Upper lobe of left lung (tissue), 4 donors: ENCODE data around the gene MMD.

Experiments used
- POLR2A ChIP-seq, 4 donors: fragments of 450-650 bp; IDR thresholded peaks; one replicate each; pipeline ENCODE4 v1.5.1; 2016 to 2017; ENCODE audit warnings: antibody characterized with exemption in 4 of 4, mild to moderate bottlenecking in 2 of 4
- POLR2AphosphoS5 ChIP-seq, 2 donors: sonication (generic); formaldehyde crosslinking; IDR thresholded peaks; one replicate each; pipeline ENCODE4 v1.5.1; 2017; ENCODE audit warnings: antibody characterized with exemption in 2 of 2
- TF ChIP-seq, protein P1 (sequence below), 6 experiments: fragments of 450-650 bp in 4 of 6; fragments of 200-600 bp in 2 of 6; sonication (generic) in 2 of 6; IDR thresholded peaks; one replicate each; pipeline ENCODE4 v1.5.1; 2016 to 2019; ENCODE audit warnings: antibody characterized with exemption in 6 of 6

GRCh38 chr17:55441544-55441943 lies 19.9 kb upstream of the MMD start:
- TF ChIP-seq, protein P1, sequence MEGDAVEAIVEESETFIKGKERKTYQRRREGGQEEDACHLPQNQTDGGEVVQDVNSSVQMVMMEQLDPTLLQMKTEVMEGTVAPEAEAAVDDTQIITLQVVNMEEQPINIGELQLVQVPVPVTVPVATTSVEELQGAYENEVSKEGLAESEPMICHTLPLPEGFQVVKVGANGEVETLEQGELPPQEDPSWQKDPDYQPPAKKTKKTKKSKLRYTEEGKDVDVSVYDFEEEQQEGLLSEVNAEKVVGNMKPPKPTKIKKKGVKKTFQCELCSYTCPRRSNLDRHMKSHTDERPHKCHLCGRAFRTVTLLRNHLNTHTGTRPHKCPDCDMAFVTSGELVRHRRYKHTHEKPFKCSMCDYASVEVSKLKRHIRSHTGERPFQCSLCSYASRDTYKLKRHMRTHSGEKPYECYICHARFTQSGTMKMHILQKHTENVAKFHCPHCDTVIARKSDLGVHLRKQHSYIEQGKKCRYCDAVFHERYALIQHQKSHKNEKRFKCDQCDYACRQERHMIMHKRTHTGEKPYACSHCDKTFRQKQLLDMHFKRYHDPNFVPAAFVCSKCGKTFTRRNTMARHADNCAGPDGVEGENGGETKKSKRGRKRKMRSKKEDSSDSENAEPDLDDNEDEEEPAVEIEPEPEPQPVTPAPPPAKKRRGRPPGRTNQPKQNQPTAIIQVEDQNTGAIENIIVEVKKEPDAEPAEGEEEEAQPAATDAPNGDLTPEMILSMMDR (IDR thresholded peaks at IDR 0.05) = no peak
- TF ChIP-seq POLR2A (IDR thresholded peaks at IDR 0.05) (no peak), POLR2AphosphoS5 (IDR thresholded peaks at IDR 0.05) (no peak)
